RWPE2 (cell line): ENCODE measurements around the gene C1QTNF5.

Source experiments
- ATAC-seq: fragments of 200-7000 bp; cut with Tn5 transposase; 3 replicates; pipeline ENCODE4 v1.9.1; 2021; ENCODE audit warnings: low read depth
- DNase-seq: peaks from one replicate; pipeline ENCODE4 v3.0.0-alpha.2; 2020; ENCODE audit warnings: low spot score
- H3K27ac ChIP-seq: fragments of 450-650 bp; 2 replicates; pipeline ENCODE4 v1.5.1; 2017; ENCODE audit warnings: mild to moderate bottlenecking; ENCODE audit not compliant: poor library complexity, severe bottlenecking
- H3K27me3 ChIP-seq: fragments of 250-450 bp; sonication (Bioruptor Pico); 2 replicates; pipeline ENCODE4 v1.5.1; 2021; ENCODE audit warnings: mild to moderate bottlenecking, moderate library complexity; ENCODE audit not compliant: insufficient read depth, poor library complexity, severe bottlenecking
- H3K36me3 ChIP-seq: fragments of 250-450 bp; sonication (Bioruptor Pico); 2 replicates; pipeline ENCODE4 v1.5.1; 2020; ENCODE audit warnings: low read depth, mild to moderate bottlenecking, moderate library complexity
- H3K4me1 ChIP-seq: fragments of 250-450 bp; sonication (Bioruptor Pico); 2 replicates; pipeline ENCODE4 v1.5.1; 2021; ENCODE audit warnings: mild to moderate bottlenecking, moderate library complexity; ENCODE audit not compliant: insufficient read depth, poor library complexity, severe bottlenecking
- H3K4me3 ChIP-seq: fragments of 250-450 bp; sonication (Bioruptor Pico); 2 replicates; pipeline ENCODE4 v1.5.1; 2021; ENCODE audit warnings: mild to moderate bottlenecking, moderate library complexity; ENCODE audit not compliant: severe bottlenecking
- H3K9me3 ChIP-seq: fragments of 250-450 bp; sonication (Bioruptor Pico); 2 replicates; pipeline ENCODE4 v1.5.1; 2021; ENCODE audit warnings: mild to moderate bottlenecking, moderate library complexity; ENCODE audit not compliant: severe bottlenecking
- TF ChIP-seq, protein P1 (sequence below): fragments of 450-650 bp; IDR thresholded peaks from one replicate; pipeline ENCODE4 v1.5.1; 2017; ENCODE audit warnings: mild to moderate bottlenecking, moderate library complexity; ENCODE audit not compliant: poor library complexity, severe bottlenecking

C1QTNF5 gene

DNA sequence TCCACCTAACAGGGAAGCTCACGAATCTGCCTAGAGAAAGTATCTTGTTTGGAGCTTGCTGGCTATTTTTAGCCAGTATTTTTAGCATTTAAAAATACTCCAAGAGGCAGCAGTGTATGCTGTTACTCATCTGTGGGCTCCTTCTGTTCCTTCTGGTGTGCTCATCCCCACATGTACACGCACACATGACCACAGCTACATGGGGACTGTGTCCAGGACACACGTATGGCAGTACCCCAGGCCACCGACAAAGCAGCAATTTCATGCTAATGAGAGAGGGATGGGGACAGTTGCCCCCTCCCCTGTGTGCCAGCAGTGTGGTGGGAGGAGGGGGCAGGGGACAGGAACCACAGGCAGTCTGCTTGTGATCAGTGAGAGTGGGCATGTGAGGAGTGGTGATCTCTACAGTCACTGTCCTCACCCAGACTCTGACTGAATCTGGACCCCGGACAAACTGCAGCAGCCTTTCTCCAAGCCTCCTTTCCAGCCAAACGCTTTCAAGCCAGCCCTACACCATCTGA lies 24.4 kb upstream of the C1QTNF5 start:
- H3K4me3 ChIP-seq, result no peak overlapping the region
- DNase-seq, result no peak
- peaks cover 46% of the 10 kb centered on the region for H3K4me1 ChIP-seq
- H3K9me3 ChIP-seq, result no peaks in the 10 kb centered on the region
- no peak overlapping the region for H3K27ac ChIP-seq
- H3K27me3 ChIP-seq, result no peaks in the 10 kb centered on the region
- TF ChIP-seq, protein P1, sequence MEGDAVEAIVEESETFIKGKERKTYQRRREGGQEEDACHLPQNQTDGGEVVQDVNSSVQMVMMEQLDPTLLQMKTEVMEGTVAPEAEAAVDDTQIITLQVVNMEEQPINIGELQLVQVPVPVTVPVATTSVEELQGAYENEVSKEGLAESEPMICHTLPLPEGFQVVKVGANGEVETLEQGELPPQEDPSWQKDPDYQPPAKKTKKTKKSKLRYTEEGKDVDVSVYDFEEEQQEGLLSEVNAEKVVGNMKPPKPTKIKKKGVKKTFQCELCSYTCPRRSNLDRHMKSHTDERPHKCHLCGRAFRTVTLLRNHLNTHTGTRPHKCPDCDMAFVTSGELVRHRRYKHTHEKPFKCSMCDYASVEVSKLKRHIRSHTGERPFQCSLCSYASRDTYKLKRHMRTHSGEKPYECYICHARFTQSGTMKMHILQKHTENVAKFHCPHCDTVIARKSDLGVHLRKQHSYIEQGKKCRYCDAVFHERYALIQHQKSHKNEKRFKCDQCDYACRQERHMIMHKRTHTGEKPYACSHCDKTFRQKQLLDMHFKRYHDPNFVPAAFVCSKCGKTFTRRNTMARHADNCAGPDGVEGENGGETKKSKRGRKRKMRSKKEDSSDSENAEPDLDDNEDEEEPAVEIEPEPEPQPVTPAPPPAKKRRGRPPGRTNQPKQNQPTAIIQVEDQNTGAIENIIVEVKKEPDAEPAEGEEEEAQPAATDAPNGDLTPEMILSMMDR, result no peak
- no peaks in the 10 kb centered on the region for H3K36me3 ChIP-seq
- no peak for ATAC-seq

DNA sequence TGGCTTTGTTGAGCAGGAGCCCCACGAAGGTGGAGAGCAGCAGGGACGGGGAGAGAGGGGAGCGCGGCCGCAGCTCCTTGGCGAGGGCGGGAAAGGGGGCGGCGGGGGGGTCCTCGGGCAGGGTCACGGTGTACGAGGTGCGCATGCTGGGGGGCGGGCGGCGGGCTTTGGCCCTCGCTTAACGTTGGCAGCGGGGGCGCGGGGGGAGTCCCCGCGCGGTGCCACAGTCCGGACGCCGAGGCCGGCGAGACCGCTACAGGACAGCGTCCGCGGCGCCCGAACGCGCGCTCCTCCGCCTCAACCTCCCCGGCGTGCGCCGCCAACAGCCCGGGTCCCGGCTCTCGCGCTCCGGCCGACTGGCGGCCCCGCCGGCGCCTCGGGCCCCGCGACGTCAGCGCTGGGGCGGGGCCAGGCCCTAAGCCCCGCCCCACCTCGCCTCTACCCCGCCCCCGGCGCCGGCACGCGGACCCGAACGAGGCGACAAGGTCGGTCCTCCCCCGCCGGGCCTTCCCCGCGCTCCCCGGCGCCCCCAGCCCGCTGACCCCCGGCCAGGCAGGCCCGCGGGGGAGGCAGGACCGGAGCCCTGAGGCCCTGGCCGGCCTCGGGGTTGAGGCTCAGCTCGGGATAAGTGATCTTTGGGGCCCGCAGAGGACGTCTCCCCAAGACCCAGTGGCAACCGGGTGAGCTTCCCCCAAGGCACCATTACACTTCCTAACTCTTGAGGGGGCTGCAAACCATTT lies 23.3 kb upstream of the C1QTNF5 start:
- H3K36me3 ChIP-seq, result 0 out of 2 replicates have a peak, but pooled peaks cover under 1% of the 10 kb centered on the region
- TF ChIP-seq, protein P1, result no peak
- DNase-seq (no peak), ATAC-seq (no peak)
- H3K27ac ChIP-seq, result no peak overlapping the region
- peaks cover 48% of the 10 kb centered on the region for H3K4me1 ChIP-seq
- no peaks in the 10 kb centered on the region for H3K9me3 ChIP-seq
- peak overlapping the region; percentile 33 for H3K4me3 ChIP-seq
- H3K27me3 ChIP-seq, result no peaks in the 10 kb centered on the region

DNA sequence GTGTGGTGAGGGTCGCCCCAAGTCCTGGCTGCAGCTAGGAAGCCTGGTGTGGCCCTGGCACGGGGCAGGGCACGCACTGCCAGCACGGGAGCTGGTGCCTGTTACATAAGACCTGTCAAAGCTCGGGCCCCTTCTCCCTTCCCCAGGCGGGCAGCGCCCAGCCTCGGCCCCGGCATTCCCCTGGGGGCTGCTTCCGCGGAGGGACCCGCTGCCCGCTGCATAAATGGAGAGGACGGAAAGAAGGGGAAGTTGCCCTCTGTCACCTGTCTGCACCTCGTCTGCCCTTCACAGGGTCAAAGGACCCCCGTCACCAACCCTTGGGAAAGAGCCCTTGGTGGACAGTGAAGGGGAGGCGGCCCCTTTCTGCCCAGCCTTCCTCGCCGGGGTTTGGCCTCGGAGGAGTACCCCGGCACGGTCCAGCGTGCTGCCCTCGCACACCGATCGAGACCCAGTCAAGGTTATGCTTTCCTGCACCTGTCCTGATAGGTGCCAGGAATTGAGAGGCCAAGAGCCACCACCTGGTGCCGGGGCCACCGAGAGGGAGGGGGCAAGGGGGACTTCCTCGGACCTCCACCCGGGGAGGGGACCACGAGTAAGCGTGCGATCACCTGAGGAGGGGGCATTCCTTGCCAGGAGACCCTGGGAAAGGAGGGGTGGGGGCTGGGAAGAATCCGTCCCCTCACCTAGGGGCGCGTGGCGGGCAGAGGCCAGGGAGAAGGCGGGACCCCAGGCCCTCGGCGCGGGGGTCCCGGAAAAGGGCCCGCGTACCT lies 22.6 kb upstream of the C1QTNF5 start:
- TF ChIP-seq, protein P1, result no peak
- no peaks in the 10 kb centered on the region for H3K9me3 ChIP-seq
- ATAC-seq (no peak), DNase-seq (no peak)
- H3K36me3 ChIP-seq, result 0 out of 2 replicates have a peak, but pooled peaks cover 3% of the 10 kb centered on the region
- peaks cover 41% of the 10 kb centered on the region for H3K4me1 ChIP-seq
- no peak overlapping the region for H3K27ac ChIP-seq
- H3K27me3 ChIP-seq, result no peaks in the 10 kb centered on the region
- no peak overlapping the region for H3K4me3 ChIP-seq

DNA sequence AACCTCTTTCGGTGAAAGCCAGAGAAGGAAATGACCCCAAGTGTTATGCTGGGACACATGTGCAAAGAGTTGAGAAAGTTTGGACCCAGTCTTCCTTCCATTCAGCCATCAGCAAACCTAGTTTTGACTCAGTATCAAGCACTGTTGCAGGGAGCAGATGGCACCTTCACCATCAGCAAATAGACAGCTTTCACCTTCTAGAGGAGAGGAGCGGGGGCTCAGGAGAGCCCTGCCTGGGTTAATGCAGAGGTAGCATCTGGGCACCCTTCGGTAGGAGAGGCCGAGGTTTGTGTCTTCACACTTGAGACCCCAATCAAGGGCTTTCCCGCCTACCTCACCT lies 22.0 kb upstream of the C1QTNF5 start:
- Histone ChIP-seq H3K27me3 (no peaks in the 10 kb centered on the region), H3K27ac (no peak overlapping the region), H3K4me1 (peaks cover 35% of the 10 kb centered on the region), H3K4me3 (no peak overlapping the region), H3K36me3 (0 out of 2 replicates have a peak, but pooled peaks cover 3% of the 10 kb centered on the region), H3K9me3 (no peaks in the 10 kb centered on the region)
- TF ChIP-seq, protein P1, result no peak
- DNase-seq (no peak), ATAC-seq (no peak)
